NT2/D1 (cell line): ENCODE measurements around the gene SLC35D2.

Source experiments
- SUZ12 ChIP-seq: IDR thresholded peaks from 2 replicates; pipeline ENCODE4 v1.6.1; 2011; ENCODE audit not compliant: insufficient read length, insufficient read depth; ENCODE audit errors: extremely low read depth
- YY1 ChIP-seq: IDR thresholded peaks from 2 replicates; pipeline ENCODE4 v1.6.1; 2011; ENCODE audit not compliant: insufficient read length, insufficient read depth
- ZNF274 ChIP-seq: IDR thresholded peaks from 2 replicates; pipeline ENCODE4 v1.6.1; 2011; ENCODE audit warnings: mild to moderate bottlenecking, low read depth, low read length

GRCh38 chr9:96293498-96294158 lies 89.9 kb downstream of the SLC35D2 start:
- TF ChIP-seq YY1 (no peak), SUZ12 (no peak), ZNF274 (no peak)
